IgD-negative memory B cell (primary cell): ENCODE data around the gene GABBR2. TPM values are rescaled to one million over a fixed set of nuclear protein-coding genes. Genes with fewer than 3 reads are reported as not detected.

Experiments used
- H3K27ac Mint-ChIP-seq, 3 donors: one replicate each; pipeline ENCODE4 v1.8.0; 2020 to 2022; ENCODE audit warnings: mild to moderate bottlenecking in 3 of 3, mixed read lengths in 3 of 3, moderate library complexity in 1 of 3
- H3K27me3 Mint-ChIP-seq: one replicate; pipeline ENCODE4 v1.8.0; 2021; ENCODE audit warnings: mixed read lengths
- H3K36me3 Mint-ChIP-seq: one replicate; pipeline ENCODE4 v1.8.0; 2020; ENCODE audit warnings: mild to moderate bottlenecking, mixed read lengths
- H3K4me1 Mint-ChIP-seq, 3 donors: one replicate each; pipeline ENCODE4 v1.8.0; 2020 to 2022; ENCODE audit warnings: mixed read lengths in 3 of 3, mild to moderate bottlenecking in 1 of 3
- H3K4me3 Mint-ChIP-seq, 4 donors: one replicate each; pipeline ENCODE4 v1.8.0; 2020 to 2022; ENCODE audit warnings: mild to moderate bottlenecking in 4 of 4, mixed read lengths in 4 of 4, moderate library complexity in 3 of 4
- H3K9me3 Mint-ChIP-seq, 3 donors: one replicate each; pipeline ENCODE4 v1.8.0; 2020 to 2021; ENCODE audit warnings: mixed read lengths in 3 of 3, mild to moderate bottlenecking in 1 of 3
- polyA plus RNA-seq: library from polyadenylated mRNA; unstranded; fragments of 300-500 nt; fragmentation: Illumina TruSeq; gene quantifications from one replicate; pipeline ENCODE4 v1.2.3, GENCODE V29; 2021

GABBR2 gene
- polyA plus RNA-seq, 1 donor from 2014 or later: not detected

DNA sequence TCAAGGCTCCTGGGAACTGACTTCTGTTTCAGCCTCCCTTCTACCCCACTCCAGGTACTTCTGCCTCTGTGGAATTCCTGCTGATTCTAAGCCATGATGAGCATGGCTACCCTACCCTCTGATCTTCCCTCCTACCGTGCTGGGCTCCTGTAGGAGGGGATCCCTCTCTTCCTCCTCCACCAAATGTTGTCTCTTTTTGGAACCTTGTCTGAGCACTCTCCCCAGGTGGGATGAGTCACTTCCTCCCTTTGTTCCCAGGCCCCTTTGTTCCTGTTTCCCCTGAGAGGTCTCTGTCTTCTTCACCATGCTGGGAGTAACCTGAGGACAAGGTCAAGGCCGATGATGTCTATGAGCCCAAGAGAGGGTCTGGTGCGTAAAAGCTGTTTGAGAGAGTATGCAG is 213.2 kb downstream of the GABBR2 start:
- Mint-ChIP-seq H3K4me3 (no peak overlapping the region), H3K27ac (no peak overlapping the region), H3K27me3 (peaks cover 17% of the 10 kb centered on the region), H3K9me3 (peaks cover 5 to 7% (median 5%) of the 10 kb centered on the region in 3 donors), H3K36me3 (peaks cover 2% of the 10 kb centered on the region), H3K4me1 (no peaks in the 10 kb centered on the region)

DNA sequence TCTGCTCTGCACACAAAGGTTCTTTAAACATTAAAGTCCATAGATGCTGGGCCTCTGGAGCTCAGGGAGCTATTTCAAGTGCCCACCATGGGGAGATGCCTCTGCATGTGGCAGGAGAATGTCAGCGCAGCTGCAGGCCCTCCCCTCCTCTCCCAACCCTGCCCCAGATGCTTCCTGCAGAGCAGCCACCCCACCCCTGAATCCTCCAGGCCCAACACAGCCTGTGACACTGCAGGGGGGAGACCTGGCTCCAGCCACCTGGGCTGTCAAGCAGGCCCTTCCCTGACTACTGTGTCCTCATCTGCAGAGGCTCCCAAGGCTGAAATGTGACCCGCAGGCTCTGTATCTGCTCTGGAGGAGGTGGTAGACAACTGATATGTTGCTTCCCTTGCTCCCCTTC is 213.9 kb downstream of the GABBR2 start:
- Mint-ChIP-seq H3K36me3 (peaks cover 2% of the 10 kb centered on the region), H3K27me3 (peaks cover 12% of the 10 kb centered on the region), H3K27ac (no peak overlapping the region), H3K4me1 (no peaks in the 10 kb centered on the region), H3K9me3 (peaks cover 5 to 7% (median 5%) of the 10 kb centered on the region in 3 donors), H3K4me3 (no peak overlapping the region)

DNA sequence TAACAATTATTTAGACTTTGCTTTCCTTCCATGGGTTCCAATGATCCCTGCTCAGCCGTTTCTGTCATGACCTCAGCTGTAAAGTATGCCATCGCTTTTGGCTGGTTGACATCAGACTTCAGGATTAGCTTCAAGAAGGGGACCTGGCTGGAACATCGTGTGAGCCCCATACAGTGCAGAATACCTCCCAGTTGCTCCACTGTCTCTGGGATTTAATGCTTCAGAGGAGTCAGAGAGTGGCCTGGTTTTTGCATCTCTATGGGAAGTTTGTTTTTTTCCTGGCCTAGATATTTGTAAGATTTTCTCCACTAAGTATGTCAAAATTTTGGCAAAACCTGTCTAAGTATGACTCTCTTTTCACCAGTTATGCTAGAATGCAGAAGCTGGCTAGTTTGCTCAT is 216.9 kb downstream of the GABBR2 start:
- H3K27ac Mint-ChIP-seq: no peak overlapping the region
- no peak overlapping the region for H3K4me3 Mint-ChIP-seq
- H3K27me3 Mint-ChIP-seq: peaks cover 12% of the 10 kb centered on the region
- H3K36me3 Mint-ChIP-seq: peaks cover 2% of the 10 kb centered on the region
- H3K4me1 Mint-ChIP-seq: no peaks in the 10 kb centered on the region
- H3K9me3 Mint-ChIP-seq: peaks cover 5 to 7% (median 5%) of the 10 kb centered on the region in 3 donors

DNA sequence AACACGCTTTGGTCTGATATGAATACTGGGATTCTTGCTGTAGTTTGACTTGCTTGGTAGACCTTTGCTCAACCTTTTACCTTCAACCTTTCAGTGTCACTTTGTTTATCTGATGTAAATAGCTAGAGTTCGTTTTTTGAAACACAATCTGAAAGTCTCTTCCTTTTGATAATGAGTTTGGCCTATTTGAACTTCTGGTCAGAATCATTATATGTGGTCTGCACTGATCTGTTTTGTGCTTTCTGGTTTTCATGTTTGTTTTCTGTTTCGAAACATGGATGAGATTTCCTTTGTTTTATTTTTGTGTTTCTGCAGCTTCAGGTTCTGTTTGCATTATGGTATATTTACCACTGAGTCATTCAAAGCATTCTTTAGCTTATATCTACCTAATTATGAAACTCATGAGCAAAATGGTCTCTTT is 217.5 kb downstream of the GABBR2 start:
- H3K36me3 Mint-ChIP-seq: peaks cover 2% of the 10 kb centered on the region
- H3K4me3 Mint-ChIP-seq: no peak overlapping the region
- peaks cover 5 to 7% (median 5%) of the 10 kb centered on the region in 3 donors for H3K9me3 Mint-ChIP-seq
- peaks cover 12% of the 10 kb centered on the region for H3K27me3 Mint-ChIP-seq
- no peak overlapping the region for H3K27ac Mint-ChIP-seq
- H3K4me1 Mint-ChIP-seq: no peaks in the 10 kb centered on the region

DNA sequence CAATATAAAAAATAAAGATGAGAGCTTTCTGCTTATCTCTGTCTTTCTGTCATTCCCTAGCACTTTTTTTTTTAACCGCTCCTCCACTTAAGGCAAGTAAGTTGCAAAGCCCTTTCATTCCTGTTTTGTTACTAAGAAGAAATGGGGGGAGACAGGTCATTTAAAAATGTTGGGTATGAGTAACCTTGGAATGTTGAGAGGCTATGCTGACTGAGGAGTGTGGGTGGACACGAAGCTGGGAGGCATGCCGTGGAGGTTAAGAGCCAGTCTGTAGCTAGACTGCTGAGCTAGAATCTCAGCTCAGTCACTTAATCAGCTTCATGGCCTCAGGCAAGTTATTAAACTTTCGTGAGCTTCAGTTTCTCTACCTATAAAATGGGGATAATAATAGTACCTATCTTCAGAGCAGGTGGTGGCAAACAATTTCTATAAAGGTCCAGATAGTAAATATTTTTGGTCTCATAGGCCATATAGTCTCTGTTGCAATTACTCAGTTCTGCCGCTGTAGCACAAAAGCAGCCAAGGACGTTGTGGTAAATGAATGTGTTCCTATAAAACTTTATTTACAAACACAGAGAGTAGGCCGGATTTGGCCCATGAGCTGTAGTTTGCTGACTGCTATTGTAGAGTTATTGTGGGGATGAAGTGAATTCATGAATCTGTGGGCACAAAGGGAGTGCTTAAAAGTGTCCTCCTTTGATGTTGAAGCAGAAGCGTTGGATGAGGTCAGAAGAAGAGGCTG is 220.0 kb downstream of the GABBR2 start:
- H3K4me1 Mint-ChIP-seq: no peaks in the 10 kb centered on the region
- H3K9me3 Mint-ChIP-seq: peaks cover 3 to 5% (median 4%) of the 10 kb centered on the region in 3 donors
- H3K27ac Mint-ChIP-seq: no peak overlapping the region
- peaks cover 10% of the 10 kb centered on the region for H3K27me3 Mint-ChIP-seq
- no peak overlapping the region for H3K4me3 Mint-ChIP-seq
- H3K36me3 Mint-ChIP-seq: peaks cover 2% of the 10 kb centered on the region

DNA sequence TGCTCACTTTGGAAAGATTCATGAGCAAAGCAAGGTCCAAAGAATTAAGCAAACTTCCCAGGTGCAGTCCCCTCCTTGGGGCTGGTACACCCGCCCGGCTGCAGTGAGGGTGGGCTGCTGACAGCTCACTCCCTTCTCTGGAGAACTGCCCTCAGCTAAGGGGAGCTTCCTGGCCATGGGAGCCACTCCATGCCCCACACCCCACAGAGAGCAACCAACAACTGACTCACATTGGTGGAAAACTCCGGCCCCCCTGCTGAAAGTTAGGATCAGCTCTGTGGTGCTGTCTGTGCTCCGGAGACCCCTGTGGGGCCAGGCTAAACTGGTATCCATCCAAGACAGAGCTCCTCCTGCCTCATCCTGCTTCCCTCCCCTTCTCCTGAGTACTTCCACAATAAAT is 223.0 kb downstream of the GABBR2 start:
- Mint-ChIP-seq H3K9me3 (no peaks in the 10 kb centered on the region), H3K27ac (no peak overlapping the region), H3K4me3 (no peak overlapping the region), H3K4me1 (no peaks in the 10 kb centered on the region), H3K36me3 (no peaks in the 10 kb centered on the region), H3K27me3 (peaks cover 6% of the 10 kb centered on the region)

DNA sequence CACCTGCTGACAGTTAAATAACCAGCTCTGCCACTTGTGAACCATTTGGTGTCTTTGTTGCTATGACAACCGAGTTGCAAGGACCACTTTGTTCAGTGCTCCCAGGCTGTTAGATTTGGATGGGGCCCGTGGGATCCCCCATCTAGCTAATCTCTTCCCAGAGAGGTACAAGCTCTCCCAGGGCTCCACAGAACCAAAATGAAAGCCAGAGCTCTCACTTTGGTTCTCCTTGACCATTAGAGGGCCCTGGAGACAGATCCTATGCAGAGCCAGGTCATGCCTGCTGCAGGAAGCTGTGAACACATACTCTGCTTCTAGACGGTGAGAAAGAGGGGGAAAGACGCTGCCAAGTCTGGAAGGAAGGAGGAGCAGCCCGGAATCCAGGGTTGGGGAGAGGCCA is 224.6 kb downstream of the GABBR2 start:
- no peak overlapping the region for H3K27ac Mint-ChIP-seq

DNA sequence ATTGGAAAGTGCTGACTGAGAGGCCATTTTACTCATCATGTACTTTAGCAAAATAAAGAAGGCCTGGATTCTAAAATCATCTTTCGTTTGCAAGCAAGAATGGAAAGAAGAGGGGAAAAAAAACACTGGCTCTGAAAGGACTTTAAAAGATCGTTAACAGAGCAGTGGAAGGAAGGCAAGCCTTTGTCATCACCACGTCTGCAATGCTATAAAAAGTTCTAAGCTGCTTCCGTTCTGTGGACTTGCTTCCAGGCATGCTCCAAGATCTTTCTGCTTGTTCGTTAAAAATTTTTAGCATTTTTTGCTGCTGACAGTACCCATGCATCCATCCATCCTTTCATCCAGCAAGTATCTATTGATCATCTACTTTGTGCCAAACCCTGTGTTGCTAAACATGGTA is 226.5 kb downstream of the GABBR2 start:
- Mint-ChIP-seq H3K27ac (no peak overlapping the region), H3K4me1 (no peaks in the 10 kb centered on the region), H3K4me3 (no peak overlapping the region), H3K9me3 (no peaks in the 10 kb centered on the region), H3K36me3 (no peaks in the 10 kb centered on the region), H3K27me3 (peaks cover 11% of the 10 kb centered on the region)

More for the DNA sequence above, 224.6 kb downstream of the GABBR2 start:
- H3K9me3 Mint-ChIP-seq: no peaks in the 10 kb centered on the region
- H3K36me3 Mint-ChIP-seq: no peaks in the 10 kb centered on the region
- no peaks in the 10 kb centered on the region for H3K4me1 Mint-ChIP-seq
- H3K4me3 Mint-ChIP-seq: no peak overlapping the region
- peaks cover 11% of the 10 kb centered on the region for H3K27me3 Mint-ChIP-seq

DNA sequence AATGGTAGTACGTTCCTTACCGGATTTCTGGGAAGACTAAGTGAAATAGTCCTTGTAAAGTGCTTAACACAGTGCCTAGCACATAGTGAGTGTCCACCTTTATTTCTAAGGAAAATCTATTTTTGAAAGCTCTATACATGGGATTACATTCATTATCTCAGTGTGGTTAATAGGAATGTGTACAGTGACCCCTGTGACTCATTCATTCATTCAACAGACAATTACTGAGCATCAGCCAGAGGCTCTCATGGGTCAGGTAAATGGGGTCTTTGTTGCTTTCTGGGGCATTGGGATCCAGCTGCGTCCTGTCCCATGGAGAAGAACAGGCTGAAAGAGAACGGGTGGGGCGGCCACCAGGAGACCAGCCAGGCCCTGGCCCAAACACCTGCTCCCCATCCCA is 227.1 kb downstream of the GABBR2 start:
- no peak overlapping the region for H3K27ac Mint-ChIP-seq
- no peaks in the 10 kb centered on the region for H3K4me1 Mint-ChIP-seq
- no peaks in the 10 kb centered on the region for H3K36me3 Mint-ChIP-seq
- no peaks in the 10 kb centered on the region for H3K9me3 Mint-ChIP-seq
- H3K4me3 Mint-ChIP-seq: no peak overlapping the region
- peaks cover 11% of the 10 kb centered on the region for H3K27me3 Mint-ChIP-seq

DNA sequence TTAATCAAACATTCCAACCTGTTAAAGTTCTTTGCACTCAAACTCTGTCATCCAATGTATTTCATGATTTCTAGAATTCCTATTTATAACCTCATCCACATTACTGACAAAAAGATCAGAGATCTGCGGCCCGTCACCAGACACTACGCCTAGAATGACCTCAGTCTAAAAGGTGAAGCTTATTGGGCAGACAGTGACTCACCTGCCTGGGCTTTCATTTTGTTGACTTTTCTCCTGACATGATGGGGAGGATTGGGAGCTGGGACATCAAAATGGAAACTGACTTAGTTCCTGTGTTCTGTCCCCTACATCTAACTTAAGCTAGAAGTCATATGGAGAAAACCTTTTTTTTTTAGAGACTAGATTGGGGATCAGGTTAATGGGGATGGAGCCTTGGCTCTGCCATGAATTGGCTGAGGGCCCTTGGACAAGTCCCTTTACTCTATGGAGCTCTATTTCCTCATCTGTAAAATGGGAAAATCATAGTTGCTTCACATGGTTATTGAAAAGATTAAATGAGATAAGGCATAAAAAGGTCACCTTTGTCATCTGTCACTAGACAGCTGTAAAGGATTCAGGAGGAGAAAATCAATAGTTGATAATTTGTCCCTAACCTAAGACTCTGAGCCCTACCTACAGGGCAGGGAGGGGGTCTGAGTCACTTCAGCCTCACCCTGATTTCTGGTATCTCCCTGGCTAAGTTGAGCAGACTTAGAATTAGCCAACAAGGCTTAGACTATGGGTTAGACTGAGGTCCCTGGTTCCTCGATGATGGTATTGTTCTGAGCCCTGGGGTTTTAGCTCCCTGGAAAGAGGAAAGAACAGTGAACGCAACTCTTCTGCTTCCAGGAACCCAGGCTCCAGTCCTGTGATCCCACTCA is 228.5 kb downstream of the GABBR2 start:
- Mint-ChIP-seq H3K9me3 (no peaks in the 10 kb centered on the region), H3K27me3 (peaks cover 8% of the 10 kb centered on the region), H3K36me3 (no peaks in the 10 kb centered on the region), H3K4me3 (no peak overlapping the region), H3K4me1 (no peaks in the 10 kb centered on the region), H3K27ac (no peak overlapping the region)

DNA sequence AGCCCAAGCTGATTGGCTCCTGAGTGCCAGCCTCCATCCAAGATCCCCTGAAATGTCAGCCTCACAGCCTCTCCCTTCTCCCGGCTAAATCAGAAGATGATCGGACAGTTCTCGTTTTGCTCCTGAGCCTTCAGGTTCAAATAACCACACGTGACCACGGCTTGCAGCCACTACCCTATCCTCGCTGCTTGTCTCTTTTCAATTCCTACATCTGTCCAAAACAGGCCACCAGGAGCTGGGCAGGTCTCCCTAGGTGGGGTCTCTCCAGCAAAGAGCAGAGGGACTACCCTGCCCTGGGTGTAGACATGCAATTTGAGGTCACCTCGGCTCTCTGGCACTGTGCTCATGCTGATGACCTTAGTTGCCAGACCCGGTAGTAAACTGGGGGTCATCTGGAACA is 229.3 kb downstream of the GABBR2 start:
- Mint-ChIP-seq H3K4me3 (no peak overlapping the region), H3K4me1 (no peaks in the 10 kb centered on the region), H3K27ac (no peak overlapping the region), H3K9me3 (no peaks in the 10 kb centered on the region), H3K36me3 (no peaks in the 10 kb centered on the region), H3K27me3 (peaks cover 8% of the 10 kb centered on the region)

DNA sequence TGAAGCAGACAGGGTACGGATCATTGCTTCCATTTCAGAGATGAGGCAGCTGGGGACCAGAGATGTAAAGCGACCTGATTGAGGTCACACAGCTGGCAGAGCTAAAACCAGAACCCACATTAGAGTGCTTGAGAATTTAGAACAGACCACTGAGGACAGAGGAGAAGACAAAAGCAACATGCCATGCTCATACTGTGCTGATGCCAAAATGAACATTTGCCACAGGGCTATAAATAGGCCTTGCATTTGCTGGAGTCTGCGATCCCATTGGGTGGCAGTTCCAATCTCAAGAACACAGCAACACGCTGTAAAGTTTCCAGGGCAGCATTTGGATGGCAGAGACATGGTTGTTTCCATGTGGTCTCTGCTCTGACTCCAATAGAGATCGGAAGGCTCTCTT is 230.9 kb downstream of the GABBR2 start:
- Mint-ChIP-seq H3K27ac (no peak overlapping the region), H3K27me3 (peaks cover 5% of the 10 kb centered on the region), H3K9me3 (no peaks in the 10 kb centered on the region), H3K36me3 (no peaks in the 10 kb centered on the region), H3K4me3 (no peak overlapping the region), H3K4me1 (no peaks in the 10 kb centered on the region)

DNA sequence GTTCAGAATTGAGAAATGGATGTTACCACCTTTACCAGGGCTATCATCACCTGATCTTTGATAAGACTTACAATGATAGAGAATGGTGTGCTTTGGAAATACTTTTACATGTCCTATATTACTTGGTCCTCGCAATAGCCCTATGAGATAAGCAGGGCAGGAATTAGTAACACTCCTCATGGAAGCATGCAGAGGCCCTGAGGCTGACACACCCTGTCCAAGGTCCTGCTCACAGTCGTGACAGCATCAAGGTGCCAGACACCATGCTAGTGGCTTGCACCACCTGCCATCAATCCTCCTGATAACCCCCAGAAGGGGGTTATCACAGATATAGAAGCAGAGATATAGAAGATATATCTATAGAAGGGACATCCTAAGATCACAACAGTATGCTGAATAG is 236.5 kb downstream of the GABBR2 start:
- Mint-ChIP-seq H3K4me1 (no peaks in the 10 kb centered on the region), H3K4me3 (no peak overlapping the region), H3K9me3 (peaks cover 0 to 4% (median 0%) of the 10 kb centered on the region in 3 donors), H3K27me3 (peaks cover 5% of the 10 kb centered on the region), H3K27ac (no peak overlapping the region), H3K36me3 (no peaks in the 10 kb centered on the region)

DNA sequence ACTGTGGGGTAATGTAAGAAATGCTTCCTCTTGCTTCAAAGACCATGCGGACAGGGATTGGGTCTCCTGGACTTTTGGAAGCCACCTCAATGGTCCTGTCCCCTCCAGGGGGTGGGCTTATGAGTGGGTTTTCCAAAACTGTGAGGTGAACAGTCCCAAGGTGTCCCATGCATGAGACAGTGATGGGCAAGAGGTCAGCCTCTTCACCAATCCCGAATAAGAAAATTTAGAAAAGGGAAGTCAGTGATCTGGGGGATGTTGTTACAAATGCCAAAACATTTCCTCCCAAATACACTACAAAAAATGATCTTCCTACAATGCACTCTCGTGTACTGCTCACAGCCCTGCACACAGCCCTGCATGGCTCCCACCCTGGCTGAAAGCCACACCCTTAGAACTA is 237.6 kb downstream of the GABBR2 start:
- no peaks in the 10 kb centered on the region for H3K4me1 Mint-ChIP-seq
- H3K27me3 Mint-ChIP-seq: peaks cover 7% of the 10 kb centered on the region
- H3K4me3 Mint-ChIP-seq: no peak overlapping the region
- no peak overlapping the region for H3K27ac Mint-ChIP-seq
- peaks cover 0 to 4% (median 0%) of the 10 kb centered on the region in 3 donors for H3K9me3 Mint-ChIP-seq
- H3K36me3 Mint-ChIP-seq: no peaks in the 10 kb centered on the region

DNA sequence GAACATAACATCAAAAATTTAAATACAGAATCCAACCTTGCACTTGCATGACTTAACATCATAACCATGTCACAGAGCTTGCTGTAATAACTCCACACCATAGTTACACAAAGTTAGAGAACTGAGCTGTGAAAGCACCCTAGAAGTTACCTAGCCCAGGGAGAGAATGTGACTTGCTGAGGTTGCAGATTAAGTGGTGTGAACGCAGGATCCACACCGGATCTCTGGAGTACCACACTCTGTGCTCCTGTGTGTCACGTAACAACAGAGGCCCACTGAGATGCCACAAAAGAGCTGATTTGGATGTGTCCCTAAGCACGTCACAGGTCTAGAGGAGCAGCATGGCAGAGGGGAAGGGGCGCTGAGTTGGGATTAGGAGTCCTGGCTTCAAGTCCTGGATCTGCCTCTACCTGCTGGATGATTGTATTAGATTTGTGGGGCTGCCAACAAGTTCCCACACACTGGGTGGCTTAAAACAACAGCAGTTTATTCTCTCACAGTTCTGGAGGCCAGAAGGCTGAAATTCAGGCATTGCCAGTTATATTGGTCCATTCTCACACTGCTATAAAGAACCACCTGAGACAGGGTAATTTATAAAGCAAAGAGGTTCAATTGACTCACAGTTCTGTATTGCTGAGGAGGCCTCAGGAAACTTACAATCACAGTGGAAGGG is 240.0 kb downstream of the GABBR2 start:
- peaks cover 7% of the 10 kb centered on the region for H3K27me3 Mint-ChIP-seq
- no peaks in the 10 kb centered on the region for H3K36me3 Mint-ChIP-seq
- no peak overlapping the region for H3K27ac Mint-ChIP-seq
- H3K9me3 Mint-ChIP-seq: peaks cover 0 to 6% (median 0%) of the 10 kb centered on the region in 3 donors
- no peak overlapping the region for H3K4me3 Mint-ChIP-seq
- no peaks in the 10 kb centered on the region for H3K4me1 Mint-ChIP-seq
